HG02852 (cell line): Measurements from ENCODE around the gene OR56A5.
"Not testable (repeated sequence)": the region's sequence is repeated elsewhere in the genome, so short reads cannot be mapped to it uniquely, and the experiment has no call there.

ENCODE experiments used
- ATAC-seq: cut with Tn5 transposase; IDR thresholded peaks from one replicate; pipeline ENCODE4 v1.9.1; 2021; ENCODE audit warnings: mild to moderate bottlenecking, moderate library complexity; ENCODE audit not compliant: unreplicated experiment

Gene OR56A5

DNA sequence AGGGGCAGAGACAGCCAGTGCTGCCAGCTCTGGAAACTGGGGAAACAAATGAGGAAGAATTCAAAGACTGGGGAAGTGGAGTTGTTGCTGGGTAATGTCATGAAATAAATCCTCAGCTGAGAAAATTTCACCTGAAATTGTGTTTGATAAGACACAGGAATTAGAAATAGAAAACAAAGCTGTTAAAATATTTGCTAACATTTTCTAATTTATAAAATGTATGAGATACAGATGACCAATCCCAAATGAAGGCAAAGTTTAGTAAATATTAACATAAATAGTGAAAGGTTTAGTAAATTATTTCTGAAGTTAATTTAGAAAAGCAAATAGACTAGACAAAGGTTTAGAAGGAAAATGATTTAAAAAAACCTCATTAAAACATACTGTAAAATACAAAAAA, at the start of gene OR56A5:
Gene OR56A5 (minus strand): TSS at position 101 of the 400 bp plus-strand sequence. CDS start 0 bp downstream, at position 101.
- ATAC-seq: no peak

GRCh38 chr11:6013042-6013441, 44.7 kb upstream of the OR56A5 start:
- no peak for ATAC-seq

DNA sequence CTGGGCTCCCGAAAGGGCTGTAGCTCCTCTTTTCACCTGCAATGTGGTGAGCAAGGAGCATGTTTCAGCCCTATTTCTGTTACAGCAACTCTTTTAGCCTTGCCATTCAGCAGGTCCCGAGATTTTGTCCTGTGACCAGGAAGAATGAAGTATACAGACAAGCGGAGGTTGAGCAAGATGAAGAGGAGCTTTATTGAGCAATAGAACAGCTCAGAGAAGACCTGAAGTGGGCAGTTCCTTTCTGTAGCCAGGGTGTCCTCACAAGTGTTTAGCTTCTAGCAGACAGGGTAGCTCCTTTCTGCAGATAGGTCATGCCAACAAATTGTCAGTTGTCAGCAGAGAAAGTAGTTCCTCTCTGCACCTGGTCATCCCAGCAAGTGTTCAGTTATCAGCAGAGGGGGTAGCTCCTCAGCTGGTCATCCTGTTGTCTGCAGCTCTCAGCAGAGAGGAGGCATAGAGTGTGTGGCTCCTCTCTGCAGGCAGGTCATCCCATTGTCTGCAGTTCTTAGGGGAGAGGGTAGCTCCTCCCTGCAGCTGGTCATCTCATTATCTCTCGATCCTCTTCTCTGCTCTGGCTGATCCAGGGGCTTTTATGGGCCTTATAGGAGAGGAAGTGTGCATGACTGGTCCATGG, 43.9 kb upstream of the OR56A5 start:
- ATAC-seq: no peak

DNA sequence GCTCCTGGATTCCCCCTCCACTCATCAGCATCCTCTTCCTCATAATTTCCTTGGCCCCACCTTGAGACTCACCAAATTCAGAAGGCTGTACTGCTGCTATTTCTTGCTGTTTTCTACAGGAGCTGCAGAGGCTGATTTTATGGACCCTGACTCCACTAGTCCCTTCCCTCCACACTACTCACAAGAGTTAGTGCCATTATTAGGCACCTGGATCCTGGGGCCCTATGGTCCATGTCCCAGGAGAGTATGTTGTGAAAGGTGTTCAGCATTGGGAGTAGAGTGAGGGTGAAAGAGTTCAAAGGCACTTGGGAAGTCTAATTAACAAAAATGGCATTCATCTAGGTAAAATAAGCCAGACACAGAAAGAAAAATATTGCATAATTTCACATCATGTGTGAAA, 38.6 kb upstream of the OR56A5 start, which contains the start of gene OR56A4:
Gene OR56A4 (minus strand): TSS at position 101 of the 400 bp plus-strand sequence. CDS start 3,954 bp downstream, outside the sequence.
- no peak for ATAC-seq

DNA sequence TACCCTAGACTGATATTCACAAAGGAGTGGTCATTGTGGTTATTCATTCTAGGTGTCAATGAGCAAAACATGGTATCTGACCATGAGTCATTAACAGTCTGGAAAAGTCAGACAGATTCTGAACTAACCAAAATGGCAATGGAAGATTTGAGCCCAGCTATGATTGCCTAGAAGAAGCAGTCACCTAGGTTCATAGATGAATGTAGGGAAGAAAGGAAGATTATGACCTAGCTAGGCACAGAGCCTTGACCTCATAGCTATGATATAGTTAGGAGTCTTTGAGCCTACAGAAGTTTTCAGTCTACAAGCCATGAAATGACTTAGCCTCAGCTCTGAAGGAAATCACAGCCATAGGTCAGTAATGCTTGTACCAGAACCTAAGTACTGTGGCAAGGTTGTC, 38.1 kb upstream of the OR56A5 start:
- ATAC-seq: no peak

DNA sequence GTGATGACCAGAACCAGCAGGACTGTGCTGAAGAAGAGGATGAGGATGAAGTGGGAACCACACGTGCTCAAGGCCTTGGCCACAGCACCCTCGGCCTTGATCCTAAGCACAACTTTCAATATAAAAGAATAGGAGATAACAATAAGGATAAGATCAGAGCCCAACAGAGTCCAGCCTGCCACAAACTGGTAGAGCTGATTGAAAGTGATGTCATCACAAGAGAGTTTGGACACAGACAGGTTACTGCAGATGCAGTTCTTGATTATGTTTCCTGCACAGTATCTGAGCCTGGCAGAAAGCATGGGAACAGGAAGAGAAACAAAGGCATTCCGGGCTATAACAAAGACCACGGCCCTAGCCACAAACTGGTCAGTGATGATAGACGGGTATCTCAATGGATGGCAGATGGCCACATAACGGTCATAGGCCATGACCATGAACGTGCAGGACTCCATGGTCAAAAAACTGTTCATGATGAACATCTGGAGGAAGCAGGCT, 34.0 kb upstream of the OR56A5 start:
- no peak for ATAC-seq

GRCh38 chr11:5994791-5995190, 26.5 kb upstream of the OR56A5 start:
- no peak for ATAC-seq

GRCh38 chr11:5992604-5993251, 24.4 kb upstream of the OR56A5 start:
- no peak for ATAC-seq

- ATAC-seq: no peak
These were observed 23.9 kb upstream of the OR56A5 start for GRCh38 chr11:5992150-5992549.

DNA sequence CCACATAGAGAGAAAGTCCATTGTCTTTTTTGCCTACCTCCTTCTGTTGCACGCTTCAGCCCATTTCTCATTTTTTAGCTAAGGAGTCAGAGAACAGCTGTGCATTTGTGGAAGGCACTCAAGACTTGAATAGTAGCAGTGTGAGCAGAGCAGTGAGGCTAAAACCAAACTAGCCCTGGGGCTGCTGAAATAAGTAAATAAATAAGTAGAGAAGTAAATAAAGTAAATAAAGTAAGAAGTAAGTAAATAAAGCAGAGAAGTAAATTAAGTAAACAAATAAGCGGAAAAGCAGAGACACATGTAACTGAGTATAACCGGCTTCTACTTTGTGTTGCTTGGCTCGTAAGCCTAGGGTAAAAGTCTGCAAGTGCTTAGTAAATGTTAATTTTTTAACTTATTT, 20.9 kb upstream of the OR56A5 start:
- no peak for ATAC-seq

DNA sequence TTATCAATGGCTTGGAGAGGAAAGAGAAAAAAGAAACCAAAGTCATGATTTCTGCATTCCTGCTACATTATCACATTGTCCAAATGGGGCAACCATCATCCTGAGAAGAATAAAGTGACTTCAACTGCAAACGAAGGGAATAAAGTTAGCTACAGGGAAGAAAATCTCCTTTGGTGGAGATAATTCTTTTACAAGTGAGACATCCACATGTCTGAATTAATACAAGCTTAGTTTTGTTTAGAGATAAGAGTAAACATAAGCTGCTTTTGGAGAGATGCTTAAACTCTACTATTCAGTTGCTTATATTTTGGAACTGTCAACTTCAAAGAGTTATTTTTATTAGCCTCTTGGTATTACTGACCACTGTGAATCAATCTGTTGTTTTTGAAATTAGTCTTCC, 18.6 kb upstream of the OR56A5 start, which contains the start of gene OR52L1:
Gene OR52L1 (minus strand): TSS at position 101 of the 400 bp plus-strand sequence. CDS start 55 bp downstream, at position 46.
- no peak for ATAC-seq

GRCh38 chr11:5983443-5983842, 15.1 kb upstream of the OR56A5 start:
- no peak for ATAC-seq

GRCh38 chr11:5973530-5973929, 5.2 kb upstream of the OR56A5 start:
- no peak for ATAC-seq

GRCh38 chr11:5967708-5968107, 586 bp downstream of the OR56A5 start:
- ATAC-seq: no peak

- ATAC-seq: no peak
These were observed 1.3 kb downstream of the OR56A5 start for GRCh38 chr11:5966958-5967357.

- not testable (repeated sequence) for ATAC-seq
These were observed 7.5 kb downstream of the OR56A5 start for GRCh38 chr11:5960704-5961320.

GRCh38 chr11:5955586-5955985, 12.7 kb downstream of the OR56A5 start:
- no peak for ATAC-seq

- no peak for ATAC-seq
These were observed 26.3 kb downstream of the OR56A5 start, which contains the start of gene OR56A3 for GRCh38 chr11:5941951-5942350. Gene OR56A3, plus strand, starts transcription at chr11:5942251. Its CDS starts 5,096 bp downstream, at chr11:5947347.

GRCh38 chr11:5940748-5941147, 27.5 kb downstream of the OR56A5 start:
- no peak for ATAC-seq

DNA sequence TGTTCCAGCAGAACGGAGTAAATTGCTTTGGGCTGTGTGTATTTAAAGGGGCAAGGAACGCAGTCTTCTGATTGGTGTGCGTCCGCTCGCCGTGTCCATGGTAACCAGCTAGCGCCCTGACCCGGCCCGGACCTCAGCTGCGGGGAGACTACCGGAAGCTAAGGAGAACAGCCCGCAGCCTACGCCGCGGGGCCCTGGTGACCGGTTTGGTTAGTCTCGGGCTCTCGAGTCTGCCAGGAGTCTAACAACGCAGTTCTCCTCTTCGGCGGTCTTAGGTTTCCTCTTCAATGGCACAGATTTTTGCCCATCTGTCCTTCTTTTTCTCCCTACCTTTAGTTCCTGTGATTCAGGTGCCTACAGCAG, 29.7 kb downstream of the OR56A5 start:
- no peak for ATAC-seq

- no peak for ATAC-seq
These were observed 30.3 kb downstream of the OR56A5 start for GRCh38 chr11:5937868-5938602.
